HG02798 (cell line): ENCODE results near the gene COPS7B.
"Not testable (repeated sequence)": the region's sequence is repeated elsewhere in the genome, so short reads cannot be mapped to it uniquely, and the experiment has no call there.

Experiments
- ATAC-seq: cut with Tn5 transposase; IDR thresholded peaks from one replicate; pipeline ENCODE4 v1.9.1; 2021; ENCODE audit warnings: mild to moderate bottlenecking; ENCODE audit not compliant: unreplicated experiment, poor library complexity

The COPS7B gene

DNA sequence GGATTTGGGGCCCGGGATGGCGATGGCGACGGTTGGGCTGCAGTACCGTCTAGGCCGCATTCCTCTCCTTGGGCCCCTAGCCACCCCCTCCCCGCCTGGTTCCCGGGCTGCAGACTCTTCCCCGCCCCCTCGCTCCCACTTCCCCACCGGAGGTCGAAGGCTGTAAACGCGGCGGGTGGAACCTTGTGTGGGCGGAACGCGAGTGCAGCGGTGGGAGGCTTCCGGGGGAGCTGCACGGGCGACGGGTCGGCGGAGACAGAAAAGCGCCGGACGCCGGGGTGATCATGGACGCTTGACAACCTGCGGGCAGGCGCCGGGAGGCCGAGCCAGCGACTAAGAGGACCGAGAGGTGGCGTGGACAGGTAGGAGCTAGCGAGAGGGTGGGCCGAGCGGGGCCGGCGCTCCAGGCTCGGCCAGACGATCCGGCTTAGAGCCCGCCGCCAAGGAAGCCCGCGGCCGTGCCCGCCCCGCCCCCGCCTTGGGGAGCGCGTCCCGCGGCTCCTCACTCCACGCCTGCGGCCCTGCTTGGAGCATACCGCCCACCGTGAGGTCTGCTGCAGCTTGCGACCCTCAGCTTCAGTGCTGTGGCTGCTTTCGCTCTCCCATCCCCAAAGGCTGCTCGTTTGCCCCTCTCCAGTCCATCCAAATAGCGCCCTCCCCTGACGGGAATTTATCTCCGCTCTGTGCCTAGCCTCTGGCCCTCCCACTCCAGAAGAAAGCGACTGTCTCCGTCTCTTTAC is at the start of gene COPS7B:
Gene COPS7B, plus strand, starts transcription at position 269 of the 740 bp plus-strand sequence. CDS start 2,126 bp downstream, outside the sequence.
- peak; percentile 65 for ATAC-seq

DNA sequence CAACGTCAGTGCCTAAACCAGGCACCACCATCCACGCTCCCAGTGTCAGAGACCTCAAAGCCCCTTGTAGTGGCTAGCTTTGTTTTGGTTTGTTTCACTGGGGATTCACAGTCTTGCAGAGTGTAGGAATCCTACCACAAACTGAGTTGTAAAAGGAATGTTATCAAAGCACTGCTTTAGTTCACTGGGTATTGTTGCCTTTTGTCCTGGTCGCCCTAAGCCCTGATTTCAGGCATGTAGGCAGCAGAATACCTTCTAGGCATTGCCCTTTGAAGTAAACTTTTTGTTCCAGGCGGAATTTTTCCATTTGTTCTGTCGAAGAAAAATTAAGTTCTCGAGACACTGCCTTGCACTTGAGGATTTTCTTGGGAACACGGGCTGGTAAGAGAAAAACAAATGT is 48.5 kb upstream of the COPS7B start:
- no peak for ATAC-seq

DNA sequence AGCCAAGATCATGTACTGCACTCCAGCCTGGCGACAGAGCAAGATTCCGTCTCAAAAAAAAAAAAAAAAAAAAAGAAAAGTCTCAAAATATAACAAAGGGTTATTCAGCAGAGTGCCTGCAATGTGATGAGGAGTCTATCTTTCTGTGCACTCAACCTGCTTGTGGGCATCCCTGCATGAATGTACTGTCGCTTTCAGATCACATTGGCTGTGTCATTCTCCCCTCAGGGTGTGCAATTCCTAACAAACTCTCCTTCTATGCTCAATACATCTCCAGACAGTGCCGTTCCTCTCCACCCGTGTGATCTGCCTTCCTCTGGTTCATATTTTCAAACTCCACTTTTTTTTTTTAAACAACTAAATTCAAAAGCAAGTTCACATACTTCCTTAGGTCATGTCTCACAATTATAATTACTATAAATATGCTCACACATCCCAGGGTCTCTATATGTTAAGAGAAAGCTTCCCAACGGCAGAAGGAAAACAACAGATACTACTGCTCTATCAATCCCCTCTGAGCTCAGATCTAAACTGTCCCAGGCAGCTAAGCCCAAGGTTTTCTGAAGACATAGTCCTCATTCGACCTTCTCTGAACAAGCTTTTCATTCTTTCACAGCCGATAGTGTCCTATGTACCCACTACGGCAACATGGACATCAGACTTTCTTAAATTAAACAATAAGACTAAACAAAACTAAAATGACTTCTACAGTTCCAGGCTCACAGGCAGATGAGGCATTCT is 42.7 kb upstream of the COPS7B start:
- ATAC-seq = no peak

DNA sequence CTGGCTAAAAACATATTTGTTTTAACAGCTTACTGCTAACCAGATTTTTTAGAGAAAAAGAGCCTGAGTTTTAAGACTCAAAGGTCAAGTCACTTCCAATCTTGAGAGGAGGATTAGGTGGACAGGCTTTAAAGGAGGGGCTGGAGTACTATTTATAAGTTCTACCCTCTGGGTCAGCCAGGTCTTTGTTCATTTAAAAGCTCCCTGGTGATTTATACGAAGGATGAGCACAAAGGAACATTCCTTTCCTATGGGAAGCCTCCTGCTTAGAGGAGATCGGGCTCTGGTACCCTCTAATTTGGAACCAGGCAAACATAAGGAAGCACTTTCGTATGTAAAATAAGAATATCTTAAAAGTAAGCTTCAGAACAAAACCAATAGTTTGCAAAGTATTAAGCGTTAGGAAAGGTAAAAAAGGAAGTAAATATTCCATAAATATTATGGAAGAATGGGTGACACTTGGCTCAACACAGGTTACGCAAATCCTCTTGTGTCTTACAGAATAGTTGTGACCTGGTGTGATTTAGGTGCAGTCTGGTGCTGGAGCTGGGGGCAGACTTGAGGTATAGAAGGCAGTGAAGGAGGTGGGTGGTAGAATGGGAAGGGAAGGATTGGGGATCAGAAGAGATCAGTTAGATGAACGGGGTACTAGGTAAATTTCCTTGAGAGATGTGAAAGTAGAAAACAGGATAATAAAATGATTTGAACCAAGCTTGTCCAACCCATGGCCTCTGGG is 40.8 kb upstream of the COPS7B start:
- ATAC-seq = no peak

DNA sequence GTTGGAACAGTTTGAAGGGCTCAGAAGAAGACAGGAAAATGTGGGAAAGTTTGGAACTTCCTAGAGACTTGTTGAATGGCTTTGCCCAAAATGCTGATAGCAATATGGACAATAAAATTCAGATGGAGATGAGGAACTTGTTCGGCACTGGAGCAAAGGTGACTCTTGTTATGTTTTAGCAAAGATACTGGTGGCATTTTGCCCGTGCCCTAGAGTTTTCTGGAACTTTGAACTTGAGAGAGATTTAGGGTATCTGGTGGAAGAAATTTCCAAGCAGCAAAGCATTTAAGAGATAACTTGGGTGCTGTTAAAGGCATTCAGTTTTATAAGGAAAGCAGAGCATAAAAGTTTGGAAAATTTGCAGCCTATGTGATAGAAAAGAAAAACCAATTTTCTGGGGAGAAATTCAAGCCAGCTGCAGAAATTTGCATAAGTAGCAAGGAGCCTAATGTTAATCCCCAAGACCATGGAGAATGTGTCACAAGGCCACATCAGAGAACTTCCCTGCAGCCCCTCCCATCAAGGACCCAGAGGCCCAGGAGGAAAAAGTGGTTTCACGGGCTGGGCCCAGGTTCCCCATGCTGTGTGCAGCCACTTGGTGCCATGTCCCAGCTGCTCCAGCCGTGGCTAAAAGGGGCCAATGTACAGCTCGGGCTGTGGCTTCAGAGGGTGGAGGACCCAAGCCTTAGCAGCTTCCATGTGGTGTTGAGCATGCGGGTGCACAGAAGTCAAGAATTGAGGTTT is 37.9 kb upstream of the COPS7B start:
- ATAC-seq = not testable (repeated sequence)

DNA sequence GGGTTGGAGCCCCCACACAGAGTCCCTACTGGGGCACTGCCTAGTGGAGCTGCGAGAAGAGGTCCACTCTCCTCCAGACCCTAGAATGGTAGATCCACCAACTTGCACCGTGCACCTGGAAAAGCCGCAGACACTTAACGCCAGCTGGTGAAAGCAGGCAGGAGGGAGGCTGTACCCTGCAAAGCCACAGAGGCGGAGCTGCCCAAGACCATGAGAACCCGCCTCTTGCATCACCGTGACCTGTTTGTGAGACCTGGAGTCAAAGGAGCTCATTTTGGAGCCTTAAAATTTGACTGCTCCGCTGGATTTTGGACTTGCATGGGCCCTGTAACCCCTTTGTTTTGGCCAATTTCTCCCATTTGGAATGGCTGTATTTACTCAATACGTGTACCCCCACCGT is 37.2 kb upstream of the COPS7B start:
- ATAC-seq = not testable (repeated sequence)

DNA sequence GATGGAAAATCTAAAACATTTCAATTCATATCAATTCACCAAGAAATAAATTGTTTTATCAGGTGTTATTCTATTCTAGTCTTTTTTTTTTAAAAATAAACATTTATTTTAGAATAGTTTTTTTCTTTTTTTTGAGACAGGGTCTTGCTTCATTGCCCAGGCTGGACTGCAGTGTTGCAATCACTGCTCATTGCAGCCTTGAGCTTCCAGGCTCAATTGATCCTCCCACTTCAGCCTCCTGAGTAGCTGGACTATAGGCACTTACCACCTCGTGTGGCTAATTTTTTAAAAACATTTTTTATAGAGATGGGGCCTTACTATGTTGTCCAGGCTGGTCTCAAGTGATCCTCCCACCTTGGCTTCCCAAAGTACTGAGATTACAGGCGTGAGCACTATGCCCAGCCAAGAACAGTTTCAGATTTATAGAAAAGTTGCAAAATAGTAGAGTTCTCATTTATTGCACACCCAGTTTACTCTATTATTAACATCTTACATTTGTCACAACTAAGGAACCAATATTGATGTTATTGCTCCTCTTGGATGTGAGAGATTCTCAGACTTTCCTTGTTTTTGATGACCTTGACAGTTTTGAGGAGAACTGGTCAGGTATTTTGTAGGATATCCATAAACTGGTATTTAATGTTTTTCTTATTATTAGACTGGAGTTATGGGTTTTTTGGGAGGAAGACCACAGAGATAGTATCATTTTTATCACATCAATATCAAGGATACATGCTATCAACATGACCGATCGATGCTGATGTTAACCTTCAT is 35.0 kb upstream of the COPS7B start:
- ATAC-seq = no peak

DNA sequence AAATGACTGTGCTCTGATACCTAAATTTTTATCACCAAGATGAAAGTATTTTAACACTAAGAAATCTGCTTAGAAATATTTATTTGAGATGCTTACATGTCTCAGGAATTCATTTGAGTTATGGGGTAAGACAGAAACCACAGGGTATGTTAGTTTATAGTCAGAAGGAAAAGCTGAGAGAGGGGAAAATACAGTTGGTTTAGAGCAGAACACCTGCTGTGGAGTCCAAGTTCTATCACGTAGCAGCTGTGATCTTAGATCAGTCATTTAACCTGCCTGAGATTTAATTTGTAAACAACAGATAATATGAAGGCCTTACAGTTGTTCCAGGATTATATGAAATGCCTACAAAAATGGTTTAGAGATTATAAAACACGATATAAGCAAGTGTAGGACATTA is 34.2 kb upstream of the COPS7B start:
- no peak for ATAC-seq

DNA sequence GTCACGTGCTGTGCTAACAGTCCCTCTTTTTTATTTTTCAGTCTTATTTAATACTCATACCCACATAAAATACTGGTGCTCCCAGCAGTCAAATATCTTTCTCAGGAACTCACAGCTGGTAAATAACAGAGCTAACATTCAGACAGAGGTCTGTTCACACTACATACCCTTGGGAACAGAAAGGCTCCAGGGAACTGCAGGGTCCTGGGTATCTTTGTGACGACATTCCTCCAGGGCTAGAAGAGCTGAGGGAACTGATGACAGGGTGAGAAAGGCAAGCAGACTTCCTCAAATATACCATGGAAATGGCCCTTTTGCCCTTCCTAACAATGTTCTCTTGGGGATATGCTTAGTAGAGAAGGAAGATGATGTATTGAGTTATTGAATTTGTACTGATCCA is 24.5 kb upstream of the COPS7B start:
- no peak for ATAC-seq

DNA sequence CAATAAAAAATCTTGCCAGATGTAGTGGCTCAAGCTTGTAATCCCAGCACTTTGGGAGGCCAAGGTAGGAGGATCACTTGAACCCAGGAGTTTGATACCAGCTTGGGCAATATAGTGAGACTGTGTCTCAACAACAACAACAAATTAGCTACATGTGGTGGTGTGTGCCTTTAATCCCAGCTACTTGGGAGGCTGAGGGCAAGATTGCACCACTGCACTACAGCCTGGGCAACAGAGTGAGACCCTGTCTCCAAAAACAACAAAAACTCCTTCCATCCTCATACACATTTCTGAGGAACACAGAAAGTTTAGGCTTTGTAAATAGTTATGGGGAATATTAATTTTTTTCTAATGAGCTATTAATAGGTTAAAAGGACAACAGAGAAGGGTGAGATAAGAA is 22.1 kb upstream of the COPS7B start:
- no peak for ATAC-seq

DNA sequence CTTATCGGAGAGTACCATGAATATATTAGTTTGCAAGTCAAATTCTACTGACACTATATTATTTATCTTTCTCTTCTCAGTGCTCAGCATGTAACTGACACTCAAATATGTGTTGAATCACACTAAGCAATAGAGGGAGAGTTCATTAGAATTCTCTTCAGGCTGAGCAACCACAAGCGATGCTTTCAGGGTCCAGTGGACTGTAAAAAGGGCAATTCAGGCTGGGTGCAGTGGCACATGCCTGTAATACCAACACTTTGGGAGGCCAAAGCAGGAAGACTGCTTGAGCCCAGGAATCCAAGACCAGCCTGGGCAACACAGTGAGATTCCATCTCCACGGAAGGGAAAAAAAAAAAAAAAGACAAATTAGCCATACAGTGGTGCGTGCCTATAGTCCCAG is 21.5 kb upstream of the COPS7B start:
- no peak for ATAC-seq

DNA sequence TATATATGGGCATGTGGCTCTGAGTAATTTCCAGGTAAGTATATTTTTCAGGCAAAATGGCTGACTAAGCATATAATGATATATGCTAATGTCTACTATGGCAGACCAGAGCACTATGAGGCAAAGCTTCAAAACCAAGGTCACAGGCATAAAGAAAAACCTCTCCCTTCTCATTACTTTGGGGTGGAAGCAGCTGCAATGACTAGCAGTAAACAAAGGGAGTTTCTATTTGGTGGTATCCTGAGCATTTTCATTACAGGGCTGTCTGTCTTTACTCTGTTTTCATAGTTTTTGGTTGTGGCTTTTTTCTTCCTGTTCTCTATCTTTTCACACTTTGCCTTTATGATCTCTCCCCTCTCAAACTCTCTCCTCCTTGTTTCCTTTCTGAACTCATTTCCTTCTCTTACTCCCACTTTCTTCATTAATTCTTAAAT is 20.7 kb upstream of the COPS7B start:
- ATAC-seq = no peak

DNA sequence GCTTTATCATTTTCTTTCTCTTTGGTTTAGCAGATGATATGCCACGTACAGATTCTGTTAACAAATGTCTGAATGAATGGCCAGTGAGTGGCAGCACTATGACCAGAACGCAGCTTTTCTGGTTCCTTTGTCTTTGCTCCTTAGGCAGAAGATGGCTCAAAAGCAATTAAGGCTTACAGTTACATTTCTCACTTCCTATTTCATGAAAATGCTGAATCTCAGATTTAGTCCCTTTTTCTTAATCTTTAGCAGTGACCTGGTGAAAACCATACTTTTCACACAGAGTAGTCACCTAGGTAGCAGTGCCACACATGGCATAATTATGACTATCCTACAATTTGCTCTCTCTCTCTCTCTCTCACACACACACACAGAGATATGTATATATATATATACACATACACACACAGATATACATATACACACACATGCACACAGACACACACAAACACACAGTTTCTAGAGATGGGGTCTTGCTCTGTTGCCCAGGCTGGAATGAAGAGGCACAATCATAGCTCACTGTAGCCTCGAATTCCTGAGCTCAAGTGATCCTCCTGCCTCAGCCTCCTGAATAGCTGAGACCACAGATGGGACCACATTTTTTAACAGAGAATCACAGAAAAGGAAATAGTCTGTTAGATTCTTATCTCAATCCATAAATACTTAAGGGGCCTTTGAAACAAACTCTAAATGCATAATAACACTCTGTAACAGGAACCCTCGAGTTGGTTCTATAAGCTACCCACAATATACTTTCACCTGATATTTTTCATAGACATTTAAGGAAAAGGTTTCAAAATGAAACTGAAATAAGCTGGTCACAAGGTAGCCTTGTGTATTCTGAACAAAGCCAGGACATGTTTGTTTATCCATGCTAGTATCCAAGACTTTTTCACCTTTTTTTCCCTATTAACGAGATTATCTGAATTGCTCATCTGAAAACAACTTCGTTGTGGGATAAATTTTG is 16.8 kb upstream of the COPS7B start:
- ATAC-seq = no peak

DNA sequence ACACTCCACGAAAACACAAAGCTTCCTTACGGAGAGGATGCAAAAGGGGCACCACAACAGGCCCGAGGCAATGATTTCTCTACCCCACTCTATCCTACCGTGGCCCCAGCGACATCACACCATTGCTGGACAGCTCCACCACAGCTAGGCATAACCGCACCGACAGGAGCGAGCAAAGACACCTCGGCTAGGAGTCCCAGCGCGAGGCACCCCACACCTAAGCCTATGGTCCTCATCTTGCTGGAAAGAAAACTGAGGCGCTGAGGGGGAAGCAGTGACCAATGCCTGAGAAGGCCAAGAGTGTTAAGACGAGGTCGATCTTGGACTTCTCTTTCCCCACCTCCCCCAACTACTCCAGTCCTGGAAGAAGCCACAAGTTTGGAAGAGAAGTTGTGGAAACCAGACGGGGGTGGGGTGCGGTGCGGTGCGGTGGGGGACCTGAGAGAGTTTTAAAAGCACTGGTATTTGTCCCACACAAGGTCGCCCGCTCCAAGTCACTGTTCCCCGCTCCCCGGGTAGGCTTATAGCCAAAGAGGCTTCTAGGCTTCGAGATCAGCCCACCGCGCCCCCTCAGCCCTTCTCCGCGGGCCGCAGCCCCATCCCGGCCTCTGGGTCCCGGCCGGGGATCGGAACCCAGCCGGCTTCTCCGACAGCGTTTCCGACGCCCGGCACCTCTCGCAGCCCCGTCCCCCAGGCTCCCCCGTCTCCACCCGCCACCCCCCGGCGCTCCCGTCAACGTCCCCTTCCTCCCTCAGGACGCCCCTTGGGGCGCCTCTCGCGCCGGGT is 5.9 kb upstream of the COPS7B start:
- ATAC-seq = no peak

DNA sequence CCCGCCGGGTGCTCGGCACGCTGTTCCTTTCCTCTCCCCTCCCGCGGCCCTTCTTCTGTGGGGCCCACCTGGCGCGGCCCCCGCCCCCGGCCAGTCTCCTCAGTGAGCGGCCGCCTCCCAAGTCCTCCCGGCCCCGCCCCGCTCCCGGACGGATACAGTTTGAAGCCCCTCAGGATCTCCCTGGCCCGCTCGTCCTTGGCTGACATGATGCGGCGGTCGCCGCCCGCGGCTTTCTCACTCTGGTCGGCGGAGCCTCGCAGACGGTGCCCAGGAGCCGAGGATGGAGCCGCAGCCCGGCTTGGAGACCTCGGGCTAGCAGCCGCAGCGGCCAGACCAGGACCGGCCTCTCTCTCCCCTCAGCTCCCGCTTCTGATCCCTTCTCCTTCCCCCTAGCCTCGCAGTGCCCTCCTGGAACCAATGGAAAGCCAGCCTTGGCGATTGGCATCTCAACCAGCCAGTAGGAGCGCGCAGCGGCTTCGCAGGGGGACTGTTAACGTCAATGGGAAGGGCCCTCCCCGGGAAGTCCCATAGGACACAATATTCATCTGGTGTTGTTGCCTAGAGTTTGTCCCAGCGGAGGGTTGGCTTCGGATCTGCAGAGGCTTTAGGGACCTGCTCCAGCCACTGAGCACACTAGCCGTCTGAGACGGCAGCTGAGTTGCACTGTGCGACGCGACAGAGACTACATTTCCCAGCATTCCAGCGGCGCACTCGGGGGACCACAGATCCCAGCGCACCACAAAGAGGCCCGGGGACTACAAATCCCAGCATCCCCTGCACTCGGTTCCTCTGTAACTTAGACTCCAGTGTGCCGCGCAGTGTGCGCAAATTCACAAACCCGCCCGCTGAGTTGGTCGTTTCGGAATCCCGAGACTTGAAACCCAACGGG is 5.1 kb upstream of the COPS7B start, which contains the start of gene PDE6D:
Gene PDE6D, minus strand, starts transcription at position 374 of the 889 bp plus-strand sequence. Its CDS starts 168 bp downstream, at position 206.
- peak; percentile 91 for ATAC-seq

DNA sequence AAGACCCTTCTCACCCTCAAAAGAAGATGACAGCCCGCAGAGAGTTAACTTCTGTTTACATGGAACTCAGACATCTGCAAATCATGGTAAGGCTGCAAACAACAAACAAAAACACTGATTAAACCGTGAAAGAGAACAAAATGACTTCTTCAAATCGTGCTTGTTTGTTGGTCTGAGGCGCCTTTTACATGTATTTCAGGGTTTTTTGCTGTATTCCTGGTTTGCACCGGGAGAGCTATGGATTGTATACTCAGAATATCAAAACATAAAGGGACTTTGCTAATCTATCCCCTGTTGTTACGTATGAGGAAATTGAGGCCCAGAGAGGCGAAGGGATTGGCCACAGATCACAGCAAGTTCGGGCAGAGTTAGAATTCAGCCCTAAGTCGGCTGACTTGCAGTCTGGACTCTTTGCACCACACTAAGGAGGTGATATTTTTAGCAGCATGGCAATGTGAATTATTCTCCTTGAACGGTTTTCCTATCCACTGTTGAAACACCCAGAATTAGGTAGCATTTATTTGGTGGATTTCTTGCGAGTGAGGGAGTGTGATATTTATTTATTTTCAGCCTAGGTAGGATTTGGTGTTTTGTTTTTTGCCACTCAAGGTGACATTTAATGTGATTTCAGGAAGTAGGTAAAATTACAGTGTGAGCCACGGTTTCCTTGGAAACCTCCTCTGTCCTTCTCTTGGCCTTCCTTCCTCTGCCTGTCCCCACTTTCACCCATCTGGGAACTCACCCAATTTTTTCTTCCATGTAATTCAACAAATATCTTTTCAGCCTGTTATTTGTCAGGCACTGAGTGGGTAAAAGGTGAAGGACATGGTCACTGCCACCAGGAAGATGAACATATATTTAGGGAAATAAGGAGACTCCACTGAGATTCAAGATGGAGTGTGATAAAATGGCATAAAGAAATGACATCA is 4.2 kb upstream of the COPS7B start:
- no peak for ATAC-seq
